Measurements from ENCODE around the gene XPO6.
"Not testable (repeated sequence)": the region's sequence is repeated elsewhere in the genome, so short reads cannot be mapped to it uniquely, and the experiment has no call there.

XPO6 gene

DNA sequence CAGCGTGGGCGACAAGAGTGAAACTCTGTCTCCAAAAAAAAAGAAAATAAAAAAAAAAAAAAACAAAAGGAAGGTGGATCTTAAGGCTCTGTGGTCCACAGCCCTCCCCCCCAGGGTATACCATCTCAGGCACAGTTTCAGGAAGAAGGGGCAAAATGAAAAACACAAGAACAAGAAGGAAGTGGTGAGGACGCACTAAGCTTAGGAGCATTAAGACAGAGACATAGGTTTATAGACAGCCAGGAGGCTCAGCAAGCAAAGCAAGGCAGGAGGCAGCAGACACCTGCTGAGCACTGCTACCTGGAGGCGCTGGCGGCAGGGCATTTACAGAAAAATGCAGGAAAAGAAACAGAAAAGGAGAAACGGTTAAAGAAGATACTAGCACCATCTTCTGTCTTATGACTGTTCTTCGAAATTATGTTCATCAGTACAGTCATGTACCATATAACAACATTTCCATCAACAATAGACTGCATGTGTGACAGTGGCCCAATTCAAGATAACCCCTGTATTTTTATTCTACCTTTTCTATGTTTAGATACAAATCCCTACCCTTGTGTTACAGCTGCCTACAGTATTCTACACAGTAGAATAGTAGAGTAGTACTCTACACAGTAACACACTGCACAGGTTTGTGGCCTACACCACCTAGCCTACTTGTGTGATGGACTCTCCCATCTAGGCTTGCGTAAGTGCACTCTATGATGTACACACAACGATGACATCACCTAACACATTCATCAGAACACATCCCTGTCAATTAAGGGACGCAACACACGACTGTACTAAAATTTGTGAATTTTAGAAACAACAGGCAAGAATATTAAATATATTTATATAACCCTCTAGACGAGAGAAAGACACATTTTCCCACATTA is 62.5 kb downstream of the XPO6 start:
- DNase-seq (ENCODE audit: low read depth in 2 of 2), result no peak

DNA sequence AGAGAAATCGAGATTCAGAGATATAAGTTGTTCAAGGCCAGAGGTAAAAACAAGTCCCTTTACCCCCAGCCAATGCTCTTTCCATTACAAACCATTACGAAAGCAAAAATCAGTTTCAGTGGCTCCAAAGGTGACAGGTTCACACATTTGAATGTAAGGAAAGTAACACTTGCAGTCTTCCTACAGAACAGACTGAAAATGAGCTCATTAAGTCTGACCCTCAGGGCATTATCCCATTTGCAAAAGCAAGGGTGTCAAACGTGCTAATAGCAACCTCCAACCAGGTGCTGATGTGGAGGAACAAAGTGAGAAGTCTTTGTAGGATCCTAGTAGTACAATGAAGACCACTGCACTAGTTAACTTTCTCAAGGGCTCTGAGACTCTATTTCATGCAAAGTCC is 65.2 kb downstream of the XPO6 start:
- DNase-seq (ENCODE audit: low read depth in 2 of 2), result no peak

DNA sequence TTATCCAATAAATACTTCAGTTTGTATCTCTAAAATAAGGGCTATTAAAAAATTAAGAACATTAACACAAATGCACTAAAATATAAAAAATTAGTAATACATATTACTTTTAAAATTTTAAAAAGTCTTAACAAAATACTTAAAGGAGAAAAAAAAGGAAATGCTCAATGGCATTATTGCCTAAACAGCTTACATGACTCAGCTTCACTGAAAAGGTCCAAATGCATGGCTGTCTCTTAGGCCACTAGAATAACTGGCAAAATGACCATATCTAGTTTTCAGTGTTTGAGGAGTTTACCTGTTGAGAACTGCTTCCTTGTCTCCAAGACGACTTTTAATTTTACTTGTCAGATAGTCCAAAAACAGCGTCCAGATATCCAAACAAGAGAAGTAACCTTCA is 66.0 kb downstream of the XPO6 start:
- DNase-seq (ENCODE audit: low read depth in 2 of 2), result no peak

DNA sequence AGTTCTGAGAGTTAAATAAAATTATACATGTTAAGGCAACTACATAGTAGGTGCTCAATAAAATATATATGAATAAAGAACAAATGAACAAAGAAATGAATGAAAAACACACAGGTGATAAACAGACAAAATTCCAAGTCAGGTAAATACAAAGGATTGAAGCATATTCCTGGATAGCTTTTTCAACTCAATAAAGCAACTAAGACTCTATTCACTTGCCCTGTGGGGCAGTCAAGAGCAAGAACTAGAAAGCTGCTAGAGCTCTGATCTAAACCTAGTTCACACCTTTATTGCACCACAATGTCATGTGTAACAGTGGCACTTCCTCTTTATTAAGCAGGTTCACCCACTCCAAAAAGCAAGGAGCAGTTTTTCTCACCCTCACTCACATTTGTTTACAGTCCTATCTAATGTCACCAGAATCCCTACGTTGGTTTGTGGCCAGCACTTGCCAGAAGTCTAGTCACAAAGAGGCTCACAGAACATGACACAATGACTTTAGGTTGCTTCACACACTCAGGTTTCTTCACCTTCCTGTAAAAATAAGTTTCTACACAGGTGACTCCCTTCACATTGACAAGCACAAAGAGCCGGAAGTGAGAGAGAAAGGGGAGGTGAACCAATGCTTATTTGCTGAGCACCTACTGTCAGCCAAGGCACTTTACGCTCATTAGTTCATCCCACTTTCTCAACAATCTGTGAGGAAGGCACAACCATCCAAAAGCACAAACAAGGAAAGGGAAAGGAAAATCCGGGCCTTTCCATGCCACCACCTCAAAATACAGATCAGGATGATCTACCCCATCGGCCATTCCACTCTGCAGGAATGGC is 70.8 kb downstream of the XPO6 start:
- peak in 1 of 2 donors; percentile 18 for DNase-seq (ENCODE audit: low read depth in 2 of 2)

DNA sequence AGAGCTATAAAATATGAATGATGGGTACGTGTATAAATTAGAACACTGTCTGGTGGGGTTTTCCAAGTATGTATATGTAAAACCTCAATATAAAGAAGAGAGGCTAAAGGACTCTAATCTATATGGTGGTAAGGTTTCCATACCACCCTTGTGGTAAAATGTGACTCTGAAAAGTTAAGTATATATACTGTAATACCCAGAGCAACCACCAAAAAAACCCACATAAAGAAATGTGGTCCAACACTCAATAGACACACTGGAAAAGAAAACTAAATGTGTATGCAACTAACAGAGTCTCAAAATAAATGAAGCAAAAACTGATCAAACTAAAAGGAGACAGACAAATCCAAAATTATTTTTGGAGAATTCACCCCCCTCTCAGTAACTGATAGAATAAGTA is 72.2 kb downstream of the XPO6 start:
- no peak for DNase-seq (ENCODE audit: low read depth in 2 of 2)

DNA sequence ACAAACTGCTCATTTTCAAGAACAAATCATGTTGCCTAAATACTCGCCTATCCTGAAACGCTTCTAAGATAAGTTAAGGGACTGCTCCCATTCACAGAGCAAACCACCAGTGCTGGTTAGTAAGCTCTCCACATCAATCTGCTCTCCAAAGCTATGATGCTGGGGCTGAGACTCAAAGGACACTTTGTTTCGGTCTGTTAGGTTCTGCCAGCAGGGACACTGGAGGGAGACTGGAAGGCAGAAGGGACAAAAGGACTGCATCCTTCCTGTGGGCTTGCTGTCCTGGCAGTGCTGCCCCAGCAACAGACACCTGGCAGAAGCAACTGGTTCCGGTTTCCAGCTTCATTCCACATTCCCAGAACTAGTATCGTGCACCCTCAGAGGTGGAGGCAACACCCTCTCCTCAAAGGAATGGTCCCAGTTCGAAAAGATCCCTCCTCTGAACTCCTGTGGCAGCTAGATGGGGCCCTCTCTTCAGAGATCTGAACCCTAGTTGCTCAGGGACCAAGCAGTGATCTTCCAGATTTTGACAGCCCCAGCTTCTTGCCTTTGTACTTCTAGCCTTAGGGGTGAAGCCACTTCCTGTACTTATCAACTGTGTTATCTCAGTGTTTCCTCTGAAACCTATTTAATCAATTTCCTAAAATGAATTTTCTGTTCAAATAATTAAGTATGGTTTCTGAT is 74.9 kb downstream of the XPO6 start:
- no peak for DNase-seq (ENCODE audit: low read depth in 2 of 2)

DNA sequence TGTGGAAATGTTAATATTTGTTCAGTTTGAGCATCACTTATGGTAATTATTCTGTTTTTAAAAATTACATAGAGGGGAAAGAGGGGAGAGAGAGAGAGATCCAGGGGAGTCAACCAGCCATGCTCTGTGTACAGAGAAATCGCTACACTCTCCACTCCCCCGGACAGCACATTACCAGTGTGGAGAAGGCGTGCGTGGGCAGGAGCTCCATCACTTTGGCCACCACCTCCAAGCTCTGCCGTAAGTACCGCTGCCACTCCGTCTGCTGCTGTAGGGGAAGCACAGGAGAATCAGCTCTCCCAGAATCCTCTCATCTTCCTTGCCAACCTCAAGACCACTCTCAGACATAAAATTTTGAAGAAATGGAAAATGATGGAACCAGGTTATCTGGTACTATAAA is 78.1 kb downstream of the XPO6 start:
- no peak for DNase-seq (ENCODE audit: low read depth in 2 of 2)

DNA sequence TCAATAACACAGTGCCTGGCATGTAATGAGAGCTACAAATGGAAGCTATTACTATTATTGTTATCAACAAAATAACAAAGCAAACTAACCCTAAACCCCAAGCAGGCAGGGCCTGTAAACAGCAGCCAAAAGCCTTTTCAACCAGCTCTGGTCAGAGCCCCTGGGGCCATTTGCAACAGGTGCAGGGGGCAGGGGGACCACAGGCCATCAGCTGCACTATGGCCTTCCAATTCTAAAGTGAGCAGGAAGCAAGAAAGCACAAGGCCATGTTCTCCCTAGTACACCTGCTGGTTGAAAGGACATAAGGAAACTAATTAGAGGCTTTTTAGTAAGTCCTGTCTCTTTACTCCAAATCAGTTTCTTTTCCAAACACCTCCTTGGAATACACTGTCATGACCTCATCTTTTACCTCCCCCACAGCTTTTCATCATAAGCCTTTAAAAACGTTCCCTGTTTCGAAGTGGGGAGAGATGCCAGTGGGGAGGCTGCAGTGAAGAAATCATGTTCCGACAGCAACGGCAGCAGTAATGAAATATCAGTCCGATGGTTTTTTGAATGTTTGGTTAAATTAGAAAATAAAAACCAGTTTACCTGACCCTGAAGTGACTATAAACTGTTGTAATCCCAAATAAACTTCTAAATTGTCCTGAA is 79.9 kb downstream of the XPO6 start:
- no peak for DNase-seq (ENCODE audit: low read depth in 2 of 2)

DNA sequence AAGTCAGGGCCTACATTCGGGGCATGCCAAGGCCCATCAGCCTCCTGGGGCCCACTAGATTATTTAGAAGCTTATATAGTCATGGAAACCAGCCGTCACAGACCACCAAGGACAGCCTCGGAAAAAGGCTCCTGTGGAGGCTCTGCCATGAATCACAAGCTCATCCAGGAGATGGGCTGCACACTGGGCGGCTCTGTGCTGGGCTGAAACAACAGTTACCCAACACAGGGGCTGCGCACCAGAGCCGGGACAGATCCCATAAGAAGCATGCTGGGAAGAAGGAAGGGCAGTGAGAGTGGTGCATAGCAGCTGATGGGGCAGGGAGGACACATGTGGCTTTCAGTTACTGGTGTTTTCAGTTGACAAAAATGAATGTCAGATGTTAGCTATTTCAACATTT is 80.6 kb downstream of the XPO6 start:
- DNase-seq (ENCODE audit: low read depth in 2 of 2), result no peak

DNA sequence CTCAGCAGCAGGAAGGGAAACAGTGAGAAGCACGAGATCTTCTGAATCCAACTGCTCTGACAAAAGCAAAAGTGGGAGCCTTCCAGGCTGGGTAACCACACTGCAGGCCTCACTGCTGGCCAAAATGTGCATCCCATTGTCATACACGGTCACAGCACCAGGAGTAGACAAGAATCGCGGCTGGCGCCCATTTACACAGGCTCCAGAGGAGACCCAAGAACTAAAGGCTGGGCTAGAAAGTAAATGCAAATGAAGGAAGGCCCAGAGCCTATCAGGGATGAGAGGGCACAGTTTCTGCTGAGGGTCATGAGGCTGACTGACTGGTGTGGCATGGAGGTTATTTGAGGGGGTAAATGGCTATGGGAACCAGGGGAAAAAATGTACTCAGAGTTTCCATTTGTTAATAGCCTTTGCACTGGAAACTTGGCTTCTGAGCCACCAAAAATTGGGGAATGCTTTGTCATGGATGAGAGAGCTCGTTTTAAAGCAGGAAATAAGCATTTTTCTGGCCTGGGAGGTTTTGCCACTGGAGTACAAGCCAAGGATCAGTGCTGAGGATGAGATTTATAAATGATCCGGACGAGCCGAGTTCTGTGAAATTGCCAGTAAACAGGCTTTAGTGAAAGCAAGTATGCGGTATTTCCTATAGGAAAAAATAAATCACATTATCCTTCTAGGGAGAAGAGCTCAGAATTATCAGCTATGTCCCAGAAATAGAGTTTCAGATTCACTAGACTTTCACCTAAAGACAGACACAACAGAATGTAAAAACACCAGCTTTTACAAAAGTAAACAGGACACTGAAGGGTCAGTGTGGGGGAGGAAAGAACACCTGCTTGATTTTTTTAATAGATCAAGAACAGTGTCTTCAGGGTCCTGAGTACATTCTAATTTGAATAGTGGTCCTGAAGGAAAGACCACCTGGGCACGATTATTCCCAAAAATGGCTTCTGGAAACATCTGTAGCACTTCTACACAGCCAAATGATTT is 81.4 kb downstream of the XPO6 start:
- DNase-seq (ENCODE audit: low read depth in 2 of 2), result no peak

DNA sequence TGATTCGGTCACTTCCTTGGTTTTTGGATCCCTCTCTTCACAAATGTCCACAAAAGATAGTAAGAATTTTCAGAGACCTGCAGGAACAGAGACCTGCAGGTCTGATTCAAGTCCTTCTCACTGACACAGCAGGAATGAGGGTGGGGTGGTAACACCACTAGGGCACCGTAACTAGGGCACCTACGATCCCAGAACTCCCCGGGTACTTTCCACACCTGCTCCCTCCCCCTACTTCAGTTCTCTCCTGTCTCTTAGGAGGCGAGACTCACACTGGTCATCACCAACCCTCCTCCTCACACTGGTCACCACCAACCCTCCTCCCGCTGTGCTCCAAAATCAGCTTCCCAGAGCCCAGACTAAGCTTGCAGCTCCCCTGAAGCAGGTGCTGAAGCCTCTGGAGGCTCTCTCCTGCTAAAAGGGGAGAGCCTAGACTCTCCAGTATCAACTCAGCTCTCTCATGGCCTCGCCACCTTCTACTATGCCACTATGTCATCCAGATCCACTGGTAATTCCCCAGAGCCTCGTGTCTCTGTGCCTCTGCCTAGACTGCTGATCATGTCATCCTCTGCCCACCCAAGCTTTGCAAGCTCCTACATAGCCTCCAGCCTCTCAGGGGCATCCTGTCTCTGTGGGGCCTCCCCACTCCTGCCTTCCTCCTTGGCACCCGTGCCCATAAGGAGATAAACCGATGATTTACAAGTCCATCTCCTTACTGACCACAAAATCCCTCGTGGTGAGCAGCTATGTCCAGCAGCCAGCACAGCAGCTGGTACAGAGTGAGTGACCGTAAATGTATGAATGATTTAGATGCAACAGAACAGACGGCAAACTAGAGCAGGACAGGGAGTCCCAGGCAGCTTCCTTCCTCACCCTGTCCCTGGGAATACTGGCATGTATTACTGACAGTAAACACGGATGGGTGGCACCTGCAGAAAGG is 84.8 kb downstream of the XPO6 start:
- DNase-seq (ENCODE audit: low read depth in 2 of 2), result no peak

DNA sequence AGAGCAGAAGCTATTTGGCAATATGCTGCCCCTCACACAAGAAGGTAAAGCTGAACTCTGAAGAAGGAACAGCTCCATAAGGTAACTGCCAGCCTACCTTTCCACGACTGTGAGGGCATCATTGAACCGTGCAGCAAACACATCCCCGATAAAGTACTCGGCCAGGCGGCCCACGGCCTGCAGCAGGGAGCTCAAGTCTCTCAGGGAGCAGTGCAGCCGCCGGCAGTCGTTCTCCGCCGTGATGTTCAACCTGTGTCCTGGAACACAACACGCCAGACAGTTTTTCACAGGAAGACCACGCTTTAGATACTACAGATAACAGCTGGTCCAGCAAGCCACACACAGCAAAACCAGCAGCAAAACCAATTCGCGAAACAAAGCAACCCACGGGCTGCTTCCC is 86.2 kb downstream of the XPO6 start:
- no peak for DNase-seq (ENCODE audit: low read depth in 2 of 2)

DNA sequence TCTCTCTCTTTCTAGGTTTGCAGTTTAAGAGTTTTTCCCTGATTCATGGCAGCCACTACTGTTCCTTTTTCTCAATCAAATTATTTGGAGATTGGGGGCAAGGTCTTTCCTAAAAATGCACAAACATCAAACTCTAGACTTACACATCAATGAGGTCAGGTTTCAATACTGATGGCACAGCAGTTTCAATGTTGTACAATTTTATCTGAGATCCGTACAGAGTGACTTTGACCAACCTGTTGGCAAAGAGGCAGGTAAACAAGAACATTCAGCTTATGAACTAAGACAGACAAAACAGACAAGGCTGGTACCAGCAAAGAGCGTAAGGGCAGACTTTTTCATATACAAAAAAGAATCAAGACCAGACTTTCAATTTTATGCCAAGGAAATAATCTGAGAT is 90.2 kb downstream of the XPO6 start:
- DNase-seq (ENCODE audit: low read depth in 2 of 2), result no peak

DNA sequence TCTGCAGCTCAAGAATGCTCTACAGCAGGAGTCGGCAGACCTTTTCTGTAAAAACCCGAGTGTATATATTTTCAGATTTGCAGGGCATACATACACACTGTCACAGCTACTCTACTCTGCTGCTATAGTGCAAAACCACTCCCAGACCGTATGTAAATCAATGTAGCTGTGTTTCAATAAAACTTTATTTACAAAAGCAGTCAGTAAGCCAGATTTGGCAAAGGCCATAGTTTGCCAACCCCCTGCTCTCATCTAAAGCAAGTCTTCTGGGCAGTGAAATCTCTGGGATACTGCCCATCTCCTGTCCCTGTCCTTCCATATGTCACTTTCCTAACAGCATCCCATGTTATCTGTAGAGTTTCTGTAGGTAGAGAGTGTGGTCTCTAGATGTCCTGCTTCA is 91.0 kb downstream of the XPO6 start:
- no peak for DNase-seq (ENCODE audit: low read depth in 2 of 2)

DNA sequence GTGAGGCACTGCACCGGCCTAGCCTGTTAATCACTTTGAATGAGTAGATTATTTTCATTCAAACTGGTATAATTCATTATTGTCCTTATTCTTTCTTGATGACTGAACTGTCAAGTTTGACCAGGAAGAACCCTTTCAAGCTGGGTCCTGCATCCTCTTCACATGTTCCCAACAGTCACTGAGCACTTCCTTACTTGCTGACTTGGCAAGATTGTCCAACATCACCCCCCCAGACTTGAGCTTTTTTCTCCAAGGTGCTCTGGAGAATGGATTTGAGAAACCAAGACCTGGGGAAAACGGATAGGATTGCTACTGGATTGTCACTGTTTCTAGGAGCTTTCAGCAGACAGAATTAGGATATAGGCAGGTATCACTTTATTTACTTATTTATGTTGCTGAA is 93.1 kb downstream of the XPO6 start:
- no peak for DNase-seq (ENCODE audit: low read depth in 2 of 2)

DNA sequence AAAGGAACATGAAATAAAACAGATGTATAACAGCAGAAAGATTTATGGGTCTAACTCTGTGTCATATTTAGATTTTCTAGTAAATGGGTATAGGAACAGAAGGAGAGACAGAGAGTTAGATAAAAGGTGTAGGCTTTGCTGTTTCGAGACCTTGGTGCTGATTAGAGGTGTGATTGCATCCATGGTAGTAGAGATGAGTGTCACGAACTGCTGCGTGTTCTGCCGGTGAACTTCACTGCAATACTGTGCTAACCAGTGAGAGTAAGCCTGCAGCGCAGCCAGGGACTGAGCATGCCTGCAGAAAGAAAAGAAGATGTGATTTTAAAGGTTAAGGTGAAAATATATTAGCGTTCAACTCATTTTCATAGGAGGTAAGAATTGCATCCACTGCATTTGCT is 94.6 kb downstream of the XPO6 start:
- DNase-seq (ENCODE audit: low read depth in 2 of 2), result no peak

DNA sequence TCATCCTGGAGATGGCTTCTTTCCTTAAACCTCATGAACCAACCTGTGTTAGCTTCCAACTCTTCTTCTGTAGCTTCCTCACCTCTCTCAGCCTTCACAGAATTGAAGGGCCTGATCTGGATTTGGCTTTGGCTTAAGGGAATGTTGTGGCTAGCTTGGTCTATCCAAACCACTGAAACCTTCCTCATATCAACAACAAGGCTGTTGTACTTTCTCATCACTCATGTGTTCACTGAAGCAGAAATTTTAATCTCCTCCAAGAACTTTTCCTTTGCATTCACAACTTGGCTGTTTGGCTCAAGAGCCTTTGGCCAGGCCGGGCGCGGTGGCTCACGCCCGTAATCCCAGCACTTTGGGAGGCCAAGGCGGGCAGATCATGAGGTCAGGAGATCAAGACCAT is 95.9 kb downstream of the XPO6 start:
- DNase-seq (ENCODE audit: low read depth in 2 of 2), result not testable (repeated sequence)

DNA sequence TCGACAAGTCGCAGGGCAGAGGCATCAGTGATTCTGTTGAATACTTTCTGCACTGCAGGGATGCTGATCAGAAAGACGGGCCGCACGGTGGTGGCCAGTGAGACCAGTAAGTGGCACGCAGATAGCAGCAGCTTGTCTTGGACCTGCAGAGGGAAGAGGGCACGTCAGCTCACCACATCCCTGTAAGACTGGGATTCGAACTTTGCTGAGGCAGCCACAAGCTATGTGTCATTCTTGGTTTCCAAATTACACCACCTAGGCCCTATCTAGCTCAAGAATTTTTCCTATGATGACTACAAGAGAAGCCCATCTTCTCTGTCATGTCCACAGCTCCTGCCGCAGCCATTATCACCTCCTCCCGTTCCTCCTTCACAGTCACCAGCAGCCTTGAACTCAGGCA is 98.9 kb downstream of the XPO6 start:
- DNase-seq (ENCODE audit: low read depth in 2 of 2), result no peak

DNA sequence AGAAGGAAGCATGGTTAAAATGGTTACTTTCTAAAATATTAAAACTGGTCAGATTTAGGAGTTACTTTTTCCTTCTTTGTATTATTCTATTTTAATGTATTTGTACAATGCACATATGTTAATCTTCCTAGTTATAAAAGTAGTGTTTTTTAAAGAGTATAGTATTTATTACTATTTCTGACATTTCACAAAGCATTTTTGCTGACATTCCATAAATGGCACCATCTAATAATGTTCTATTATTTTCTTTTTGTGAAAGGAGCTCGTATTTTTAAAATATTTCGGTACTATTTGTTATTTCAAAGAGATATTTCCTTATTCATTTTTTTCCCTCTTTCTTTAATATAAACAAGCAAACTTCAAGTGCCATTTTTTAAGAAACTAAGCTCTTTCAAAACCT is 100.8 kb downstream of the XPO6 start:
- DNase-seq (ENCODE audit: low read depth in 2 of 2), result no peak

DNA sequence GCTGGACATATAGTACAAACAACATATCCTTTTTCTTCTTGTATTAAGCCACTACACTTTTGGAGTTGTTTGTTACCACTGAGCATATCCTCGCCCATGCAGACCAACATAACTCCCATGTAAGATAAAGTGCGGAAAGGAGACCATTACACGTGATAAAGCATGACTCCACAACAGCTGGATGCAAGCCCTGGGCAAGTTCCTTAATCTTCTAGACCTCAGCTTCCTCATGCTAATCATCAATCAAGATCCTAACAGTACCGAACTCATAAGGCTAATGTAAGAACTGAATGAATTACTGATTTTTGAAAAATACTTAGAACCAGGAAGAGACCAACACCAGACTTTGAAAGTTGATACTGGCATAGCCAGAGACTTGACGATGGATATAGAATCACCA is 101.3 kb downstream of the XPO6 start:
- no peak for DNase-seq (ENCODE audit: low read depth in 2 of 2)

All from activated CD4-positive, alpha-beta T cell treated with anti-CD3 and anti-CD28 coated beads for 24 hours (primary cell).